PC-3 (cell line): ENCODE data around the gene C1QL1. TPM values are rescaled to one million over a fixed set of nuclear protein-coding genes. Genes with fewer than 3 reads are reported as not detected.

Experiments
- ATAC-seq: fragments of 200-7000 bp; cut with Tn5 transposase; 2 replicates; pipeline ENCODE4 v1.9.1; 2020; ENCODE audit warnings: mild to moderate bottlenecking, moderate library complexity
- BruUV-seq: library from RNA; stranded (reverse); fragments of 400-500 nt; replicated peaks from 2 replicates; lab custom pipeline; 2021; lab: Mats Ljungman, UMichigan
- CTCF ChIA-PET: fragments of 300-600 bp; sonication (Branson Sonifier 250); formaldehyde crosslinking; loops from one replicate; lab custom pipeline; 2022; ENCODE audit warnings: antibody characterized with exemption; lab: Charles Lee
- POLR2A ChIA-PET: fragments of 300-600 bp; sonication (Branson Sonifier 250); formaldehyde crosslinking; loops from one replicate; lab custom pipeline; 2022; ENCODE audit warnings: antibody characterized with exemption; ENCODE audit not compliant: unreplicated experiment; lab: Charles Lee
- DNase-seq: peaks from one replicate; pipeline ENCODE4 v3.0.0-alpha.2; 2015
- H2AFZ ChIP-seq: fragments of 300-600 bp; sonication (generic); 2 replicates; pipeline ENCODE4 v1.6.0; 2016; ENCODE audit warnings: antibody characterized with exemption, low read length
- H3F3A ChIP-seq: fragments of 300-600 bp; sonication (generic); one replicate; pipeline ENCODE4 v1.6.0; 2017; ENCODE audit warnings: antibody characterized with exemption, low read length, control low read depth, mild to moderate bottlenecking; ENCODE audit not compliant: unreplicated experiment
- H3K27ac ChIP-seq: fragments of 300-600 bp; sonication (generic); 2 replicates; pipeline ENCODE4 v1.5.1; 2016; ENCODE audit warnings: mild to moderate bottlenecking, low read length
- H3K27me3 ChIP-seq: fragments of 300-600 bp; sonication (generic); 2 replicates; pipeline ENCODE4 v1.6.1; 2016; ENCODE audit warnings: low read length, mixed read lengths
- H3K36me3 ChIP-seq: fragments of 300-600 bp; sonication (generic); 2 replicates; pipeline ENCODE4 v1.6.1; 2016; ENCODE audit warnings: low read depth, mixed run types, low read length, mixed read lengths
- H3K4me1 ChIP-seq: fragments of 300-600 bp; sonication (generic); 2 replicates; pipeline ENCODE4 v1.5.1; 2016; ENCODE audit warnings: low read length; ENCODE audit not compliant: insufficient read depth
- H3K4me2 ChIP-seq: fragments of 300-600 bp; sonication (generic); 2 replicates; pipeline ENCODE4 v1.6.0; 2016; ENCODE audit warnings: low read length
- H3K4me3 ChIP-seq: fragments of 300-600 bp; sonication (generic); 2 replicates; pipeline ENCODE4 v1.5.1; 2016; ENCODE audit warnings: mild to moderate bottlenecking, low read length, mixed read lengths
- H3K79me2 ChIP-seq: fragments of 300-600 bp; sonication (generic); 2 replicates; pipeline ENCODE4 v1.6.1; 2017; ENCODE audit warnings: low read length, mixed read lengths
- H3K9ac ChIP-seq: fragments of 300-600 bp; sonication (generic); 2 replicates; pipeline ENCODE4 v1.6.0; 2016; ENCODE audit warnings: mild to moderate bottlenecking, low read length
- H3K9me2 ChIP-seq: fragments of 300-600 bp; sonication (generic); replicated peaks from 2 replicates; pipeline ENCODE4 v1.6.1; 2016; ENCODE audit warnings: mixed run types, low read length, mixed read lengths
- H3K9me3 ChIP-seq: fragments of 300-600 bp; sonication (generic); 2 replicates; pipeline ENCODE4 v1.6.1; 2016; ENCODE audit warnings: low read length, mixed read lengths
- H4K20me1 ChIP-seq: fragments of 300-600 bp; sonication (generic); 2 replicates; pipeline ENCODE4 v1.6.1; 2016; ENCODE audit warnings: low read length, mixed read lengths
- CTCF ChIP-seq: fragments of 300-600 bp; sonication (generic); conservative IDR thresholded peaks from 2 replicates; pipeline ENCODE4 v1.5.1; 2017; ENCODE audit warnings: antibody characterized with exemption, low read depth, mild to moderate bottlenecking, low read length
- EZH2 ChIP-seq: fragments of 300-600 bp; sonication (generic); IDR thresholded peaks from one replicate; pipeline ENCODE4 v1.6.1; 2017; ENCODE audit warnings: antibody characterized with exemption, mild to moderate bottlenecking, low read length; ENCODE audit not compliant: unreplicated experiment
- EZH2phosphoT487 ChIP-seq: fragments of 300-600 bp; sonication (generic); IDR thresholded peaks from 2 replicates; pipeline ENCODE4 v1.6.1; 2018; ENCODE audit warnings: mild to moderate bottlenecking, antibody characterized with exemption, low read length, borderline replicate concordance
- intact Hi-C: fragments of 100-400 bp; cut with micrococcal nuclease; formaldehyde crosslinking; loops from 2 replicates; pipeline ENCODE4 v1.9.0; 2023
- total RNA-seq: library from RNA; depleted of rRNA; stranded (reverse); fragments of >200 nt; gene quantifications from 2 replicates; pipeline ENCODE4 v1.2.3, GENCODE V29; 2014

C1QL1 gene
- total RNA-seq, 1 experiment from 2014 or later: 2.8 TPM

DNA sequence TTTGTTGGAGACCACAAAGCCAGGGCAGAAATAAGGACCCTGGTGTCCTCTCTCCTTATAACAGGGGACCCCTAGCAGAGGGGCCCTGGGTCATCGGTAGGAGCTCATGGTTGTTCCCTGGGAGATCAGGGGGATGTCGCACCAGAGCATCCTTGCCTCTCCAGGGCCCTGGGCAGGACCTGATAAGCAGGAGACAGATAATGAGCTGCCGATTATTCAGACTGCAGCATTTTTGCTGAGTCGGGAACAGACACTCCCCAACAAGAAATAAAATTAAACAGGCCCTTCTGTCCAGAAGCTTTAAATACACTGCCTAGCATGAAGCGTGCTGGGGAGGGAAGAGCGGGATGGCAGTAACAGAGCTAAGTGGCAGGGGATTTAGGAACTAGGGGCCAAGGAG, 37.4 kb downstream of the C1QL1 start:
- Histone ChIP-seq H2AFZ (no peak overlapping the region), H3K36me3 (peaks cover 97% of the 10 kb centered on the region), H3K4me3 (no peak overlapping the region), H3K4me1 (no peaks in the 10 kb centered on the region), H3K9me2 (no peaks in the 10 kb centered on the region), H4K20me1 (peaks cover 3% of the 10 kb centered on the region; the same call in 1 of the 2 replicates), H3K4me2 (no peak overlapping the region), H3K79me2 (0 out of 2 replicates have a peak, but pooled peaks cover 3% of the 10 kb centered on the region), H3K27me3 (no peaks in the 10 kb centered on the region), H3F3A (no peaks in the 10 kb centered on the region), H3K27ac (no peak overlapping the region), H3K9me3 (no peaks in the 10 kb centered on the region), H3K9ac (no peak overlapping the region)
- intact Hi-C loops: no loop called here
- ChIA-PET POLR2A (no interaction called here), CTCF (no interaction called here)
- ATAC-seq (no peak), DNase-seq (no peak)
- TF ChIP-seq CTCF (no peak), EZH2phosphoT487 (no peak), EZH2 (no peak)
- no TSS peak for BruUV-seq

- peaks cover 3% of the 10 kb centered on the region for H3F3A ChIP-seq
- ChIA-PET POLR2A (no interaction called here), CTCF (no interaction called here)
- no peak overlapping the region for H3K27ac ChIP-seq
- intact Hi-C loops: no loop called here
- no peaks in the 10 kb centered on the region for H3K9me3 ChIP-seq
- H3K4me2 ChIP-seq: no peak overlapping the region
- no peaks in the 10 kb centered on the region for H3K27me3 ChIP-seq
- 0 out of 2 replicates have a peak, but pooled peaks cover under 1% of the 10 kb centered on the region for H3K4me1 ChIP-seq
- no peaks in the 10 kb centered on the region for H3K9me2 ChIP-seq
- no peak overlapping the region for H3K4me3 ChIP-seq
- DNase-seq: no peak
- TF ChIP-seq EZH2: no peak
- TF ChIP-seq CTCF: no peak
- TF ChIP-seq EZH2phosphoT487: no peak
- no peaks in the 10 kb centered on the region for H3K79me2 ChIP-seq
- no peaks in the 10 kb centered on the region for H4K20me1 ChIP-seq
- no peak overlapping the region for H2AFZ ChIP-seq
- no TSS peak for BruUV-seq
- ATAC-seq: no peak
- peaks cover 83% of the 10 kb centered on the region for H3K36me3 ChIP-seq
- H3K9ac ChIP-seq: no peak overlapping the region
Measured at GRCh38 chr17:44928950-44929720, 39.0 kb downstream of the C1QL1 start.

- Histone ChIP-seq H3K9me2 (no peaks in the 10 kb centered on the region), H3F3A (peaks cover 7% of the 10 kb centered on the region), H3K4me3 (no peak overlapping the region), H3K4me1 (0 out of 2 replicates have a peak, but pooled peaks cover 3% of the 10 kb centered on the region), H3K9ac (no peak overlapping the region), H3K27me3 (no peaks in the 10 kb centered on the region), H3K36me3 (peaks cover 75% of the 10 kb centered on the region), H3K79me2 (no peaks in the 10 kb centered on the region), H2AFZ (no peak overlapping the region), H4K20me1 (no peaks in the 10 kb centered on the region), H3K4me2 (no peak overlapping the region), H3K9me3 (no peaks in the 10 kb centered on the region), H3K27ac (no peak overlapping the region)
- no TSS peak for BruUV-seq
- intact Hi-C loops: no loop called here
- CTCF ChIA-PET: no interaction called here
- TF ChIP-seq CTCF (no peak), EZH2 (no peak), EZH2phosphoT487 (no peak)
- DNase-seq (no peak), ATAC-seq (no peak)
- POLR2A ChIA-PET: no interaction called here
Measured at GRCh38 chr17:44928136-44928535, 40.0 kb downstream of the C1QL1 start.
